Keratinocyte (primary cell): ENCODE results near the gene CHFR.

Experiments
- CTCF ChIP-seq, 3 experiments: IDR thresholded peaks in 1 of 3; conservative IDR thresholded peaks in 1 of 3; optimal IDR thresholded peaks in 1 of 3; 2 replicates in 2 of 3; 3 replicates in 1 of 3; pipeline versions ENCODE3 to v1.5.1; 2011; ENCODE audit warnings: low read length in 3 of 3, mild to moderate bottlenecking in 3 of 3, moderate library complexity in 2 of 3, control low read depth in 1 of 3, inconsistent platforms in 1 of 3; ENCODE audit not compliant: insufficient read depth in 2 of 3; ENCODE audit errors: extremely low read depth in 1 of 3
- EZH2 ChIP-seq: IDR thresholded peaks from one replicate; pipeline ENCODE4 v1.6.1; 2012; ENCODE audit warnings: inconsistent platforms, mild to moderate bottlenecking, low read length, moderate library complexity

GRCh38 chr12:132834181-132834711 lies 53.2 kb downstream of the CHFR start:
- TF ChIP-seq CTCF (optimal IDR thresholded peaks at IDR 0.05 in 1 of 3, IDR thresholded peaks at IDR 0.05 in 1 of 3, conservative IDR thresholded peaks at IDR 0.05 in 1 of 3; ENCODE audit: extremely low read depth in 1 of 3, insufficient read depth in 2 of 3, low read length in 3 of 3) (no peak), EZH2 (no peak)
